ENCODE results near the gene PPP6R2. TPM values are rescaled to one million over a fixed set of nuclear protein-coding genes. Genes with fewer than 3 reads are reported as not detected.

Gene PPP6R2
- polyA plus RNA-seq, 1 donor from 2014 or later = 85.4 TPM

DNA sequence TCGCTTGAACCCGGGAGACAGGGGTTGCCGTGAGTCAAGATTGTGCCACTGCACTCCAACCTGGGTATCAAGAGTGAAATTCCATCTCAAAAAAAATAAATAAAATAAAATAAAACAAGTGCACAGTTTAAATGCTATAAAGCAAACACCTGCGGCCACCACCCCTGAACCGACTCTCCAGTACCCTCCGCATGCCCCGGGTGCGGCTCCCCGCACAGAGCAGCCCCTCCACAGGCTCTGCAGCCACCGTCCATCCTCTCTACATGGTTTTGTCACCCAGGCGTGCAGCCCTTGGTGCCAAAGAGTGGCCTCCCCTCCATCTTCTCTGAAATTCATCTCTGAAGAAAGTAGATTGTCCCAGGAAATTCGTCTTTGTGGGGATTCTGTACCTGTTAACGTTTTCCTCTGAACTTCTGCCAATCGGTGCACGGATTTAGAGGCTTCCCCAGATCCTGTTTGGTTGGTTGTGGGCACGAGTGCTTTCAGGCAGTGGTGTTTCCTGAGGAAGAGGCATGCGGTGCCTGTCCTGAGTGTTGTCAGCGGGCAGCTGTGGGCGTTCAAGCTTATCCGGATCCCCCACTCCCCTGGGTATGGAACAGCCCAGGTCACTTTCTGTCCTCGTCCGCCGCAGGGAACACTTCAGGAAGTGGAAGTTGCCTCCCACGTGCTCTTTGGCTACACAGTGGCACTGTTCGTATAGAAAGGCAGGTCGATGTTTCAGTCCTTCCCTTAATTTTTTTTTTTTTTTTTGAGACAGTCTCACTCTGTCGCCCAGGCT lies 147.6 kb downstream of the PPP6R2 start (continued):
- TF ChIP-seq, protein P1, sequence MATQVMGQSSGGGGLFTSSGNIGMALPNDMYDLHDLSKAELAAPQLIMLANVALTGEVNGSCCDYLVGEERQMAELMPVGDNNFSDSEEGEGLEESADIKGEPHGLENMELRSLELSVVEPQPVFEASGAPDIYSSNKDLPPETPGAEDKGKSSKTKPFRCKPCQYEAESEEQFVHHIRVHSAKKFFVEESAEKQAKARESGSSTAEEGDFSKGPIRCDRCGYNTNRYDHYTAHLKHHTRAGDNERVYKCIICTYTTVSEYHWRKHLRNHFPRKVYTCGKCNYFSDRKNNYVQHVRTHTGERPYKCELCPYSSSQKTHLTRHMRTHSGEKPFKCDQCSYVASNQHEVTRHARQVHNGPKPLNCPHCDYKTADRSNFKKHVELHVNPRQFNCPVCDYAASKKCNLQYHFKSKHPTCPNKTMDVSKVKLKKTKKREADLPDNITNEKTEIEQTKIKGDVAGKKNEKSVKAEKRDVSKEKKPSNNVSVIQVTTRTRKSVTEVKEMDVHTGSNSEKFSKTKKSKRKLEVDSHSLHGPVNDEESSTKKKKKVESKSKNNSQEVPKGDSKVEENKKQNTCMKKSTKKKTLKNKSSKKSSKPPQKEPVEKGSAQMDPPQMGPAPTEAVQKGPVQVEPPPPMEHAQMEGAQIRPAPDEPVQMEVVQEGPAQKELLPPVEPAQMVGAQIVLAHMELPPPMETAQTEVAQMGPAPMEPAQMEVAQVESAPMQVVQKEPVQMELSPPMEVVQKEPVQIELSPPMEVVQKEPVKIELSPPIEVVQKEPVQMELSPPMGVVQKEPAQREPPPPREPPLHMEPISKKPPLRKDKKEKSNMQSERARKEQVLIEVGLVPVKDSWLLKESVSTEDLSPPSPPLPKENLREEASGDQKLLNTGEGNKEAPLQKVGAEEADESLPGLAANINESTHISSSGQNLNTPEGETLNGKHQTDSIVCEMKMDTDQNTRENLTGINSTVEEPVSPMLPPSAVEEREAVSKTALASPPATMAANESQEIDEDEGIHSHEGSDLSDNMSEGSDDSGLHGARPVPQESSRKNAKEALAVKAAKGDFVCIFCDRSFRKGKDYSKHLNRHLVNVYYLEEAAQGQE (IDR thresholded peaks at IDR 0.05; ENCODE audit: borderline replicate concordance) = no peak

Other genes with a start within 250 kb of the PPP6R2 start
- gene PANX2, start 172.6 kb upstream of the PPP6R2 start, polyA plus RNA-seq = 3.4 and 6.4 TPM in 2 replicates
- gene TRABD, start 157.4 kb upstream of the PPP6R2 start, polyA plus RNA-seq = 31.8 and 37.9 TPM in 2 replicates
- gene SELENOO, start 142.3 kb upstream of the PPP6R2 start, polyA plus RNA-seq = 42.0 and 54.2 TPM in 2 replicates
- gene TUBGCP6, start 98.3 kb upstream of the PPP6R2 start, polyA plus RNA-seq = 74.5 and 89.1 TPM in 2 replicates
- 39.1 and 40.5 TPM in 2 replicates for gene HDAC10, start 92.1 kb upstream of the PPP6R2 start, polyA plus RNA-seq
- 36.7 and 53.3 TPM in 2 replicates for gene MAPK12, start 81.6 kb upstream of the PPP6R2 start, polyA plus RNA-seq
- gene MAPK11, start 72.9 kb upstream of the PPP6R2 start, polyA plus RNA-seq = 36.3 and 55.0 TPM in 2 replicates
- 38.6 and 57.4 TPM in 2 replicates for gene PLXNB2, start 35.7 kb upstream of the PPP6R2 start, polyA plus RNA-seq
- 51.0 and 58.9 TPM in 2 replicates for gene DENND6B, start 16.3 kb upstream of the PPP6R2 start, polyA plus RNA-seq
- gene SBF1, start 131.7 kb downstream of the PPP6R2 start, polyA plus RNA-seq = 58.9 and 90.1 TPM in 2 replicates
- gene ADM2, start 138.2 kb downstream of the PPP6R2 start, polyA plus RNA-seq = not detected in 2 replicates
- not detected in 2 replicates for gene MIOX, start 143.5 kb downstream of the PPP6R2 start, polyA plus RNA-seq
- gene LMF2, start 164.4 kb downstream of the PPP6R2 start, polyA plus RNA-seq = 76.5 and 85.2 TPM in 2 replicates
- gene NCAPH2, start 164.9 kb downstream of the PPP6R2 start, polyA plus RNA-seq = 76.8 and 81.1 TPM in 2 replicates
- 8.1 and 9.6 TPM in 2 replicates for gene SCO2, start 182.3 kb downstream of the PPP6R2 start, polyA plus RNA-seq
- gene TYMP, start 186.7 kb downstream of the PPP6R2 start, polyA plus RNA-seq = 0.54 and 0.87 TPM in 2 replicates
- gene KLHDC7B, start 202.6 kb downstream of the PPP6R2 start, polyA plus RNA-seq = not detected in 2 replicates
- not detected in 2 replicates for gene SYCE3, start 219.6 kb downstream of the PPP6R2 start, polyA plus RNA-seq
- gene CPT1B, start 235.1 kb downstream of the PPP6R2 start, polyA plus RNA-seq = 72.4 and 75.1 TPM in 2 replicates
- gene CHKB, start 239.5 kb downstream of the PPP6R2 start, polyA plus RNA-seq = 170 and 173 TPM in 2 replicates

Data from neural cell (in vitro differentiated cells).